Astrocyte of the hippocampus (primary cell): ENCODE results near the gene DDX56.

ENCODE experiments used
- DNase-seq: peaks from one replicate; pipeline ENCODE4 v3.0.0; 2011; ENCODE audit warnings: low read depth, low spot score

DDX56 gene, protein sequence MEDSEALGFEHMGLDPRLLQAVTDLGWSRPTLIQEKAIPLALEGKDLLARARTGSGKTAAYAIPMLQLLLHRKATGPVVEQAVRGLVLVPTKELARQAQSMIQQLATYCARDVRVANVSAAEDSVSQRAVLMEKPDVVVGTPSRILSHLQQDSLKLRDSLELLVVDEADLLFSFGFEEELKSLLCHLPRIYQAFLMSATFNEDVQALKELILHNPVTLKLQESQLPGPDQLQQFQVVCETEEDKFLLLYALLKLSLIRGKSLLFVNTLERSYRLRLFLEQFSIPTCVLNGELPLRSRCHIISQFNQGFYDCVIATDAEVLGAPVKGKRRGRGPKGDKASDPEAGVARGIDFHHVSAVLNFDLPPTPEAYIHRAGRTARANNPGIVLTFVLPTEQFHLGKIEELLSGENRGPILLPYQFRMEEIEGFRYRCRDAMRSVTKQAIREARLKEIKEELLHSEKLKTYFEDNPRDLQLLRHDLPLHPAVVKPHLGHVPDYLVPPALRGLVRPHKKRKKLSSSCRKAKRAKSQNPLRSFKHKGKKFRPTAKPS

GRCh38 chr7:44573464-44574286 lies at the start of gene DDX56:
Gene DDX56, minus strand, starts transcription at chr7:44573908. Its CDS starts 13 bp downstream, at chr7:44573895.
- peak; percentile 97 for DNase-seq

GRCh38 chr7:44622342-44623151 lies 48.8 kb upstream of the DDX56 start:
- DNase-seq = no peak

- DNase-seq = no peak
Observed at GRCh38 chr7:44621750-44622103, 48.0 kb upstream of the DDX56 start.

- DNase-seq = no peak
Observed at GRCh38 chr7:44621034-44621749, 47.5 kb upstream of the DDX56 start.

DNA sequence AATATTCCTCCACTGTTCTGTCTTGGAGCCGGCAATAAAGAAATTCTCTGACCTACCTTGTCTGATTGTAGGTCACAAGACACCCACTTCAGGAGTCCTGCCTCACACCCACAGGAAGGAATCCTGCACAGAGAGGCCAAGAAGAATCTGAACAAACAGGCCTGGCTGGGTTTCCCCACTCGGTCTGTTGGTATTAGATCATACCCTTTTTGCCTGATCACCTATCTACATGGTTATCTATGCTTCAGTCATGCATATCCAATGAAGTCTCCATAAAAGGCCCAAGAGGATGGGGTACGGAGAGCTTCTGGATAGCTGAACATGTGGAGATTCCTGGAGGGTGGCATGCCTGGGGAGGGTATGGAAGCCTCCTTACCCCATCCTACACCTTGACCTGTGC lies 45.0 kb upstream of the DDX56 start:
- no peak for DNase-seq

DNA sequence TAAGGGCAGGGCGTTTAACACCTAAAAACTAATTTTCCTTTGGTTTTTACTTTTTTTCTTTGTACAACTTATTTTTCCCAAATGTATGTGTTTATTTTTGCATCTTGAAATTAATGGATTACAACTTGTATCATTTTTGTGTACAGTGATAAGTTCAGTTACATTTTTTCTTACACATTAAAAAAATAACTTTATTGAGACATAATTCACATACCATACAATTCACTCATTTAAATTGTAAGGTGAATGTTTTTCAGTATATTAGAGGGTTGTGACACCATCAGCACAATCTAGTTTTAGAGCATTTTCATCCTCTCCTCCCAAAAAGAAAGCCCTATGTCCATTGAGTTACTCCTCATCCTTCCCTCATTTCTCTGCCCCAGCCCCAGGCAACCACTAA lies 44.3 kb upstream of the DDX56 start:
- no peak for DNase-seq

DNA sequence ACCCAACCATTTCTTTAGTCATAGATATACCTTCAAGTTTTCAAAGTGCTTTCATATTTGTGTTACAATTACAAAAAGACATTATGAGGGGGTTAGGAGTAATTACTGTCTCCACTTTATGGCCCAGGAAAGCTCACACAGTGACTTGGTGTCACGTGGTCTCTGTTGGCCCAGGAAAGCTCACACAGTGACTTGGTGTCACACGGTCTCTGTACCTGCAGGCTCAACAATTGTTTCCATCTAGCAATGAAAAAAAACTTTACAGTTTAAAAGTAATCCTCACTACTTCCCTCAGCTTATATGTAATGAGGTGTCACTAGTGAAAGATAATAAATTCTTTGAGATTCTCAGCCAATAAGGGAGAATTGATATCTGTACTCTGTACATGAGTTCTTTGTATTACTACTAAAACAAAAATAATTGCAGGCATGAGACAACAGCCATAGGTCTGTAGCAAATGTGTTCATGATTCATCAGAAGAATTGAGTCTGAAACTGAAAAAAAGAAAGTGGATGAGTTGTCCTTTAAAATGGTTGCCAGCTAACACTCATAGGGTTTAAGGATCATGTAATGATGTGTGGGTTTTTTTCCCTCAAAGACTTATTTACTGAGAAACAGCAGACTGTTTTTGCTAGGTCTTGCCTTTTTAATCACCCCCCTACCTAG lies 43.6 kb upstream of the DDX56 start:
- peak; percentile 47 for DNase-seq

DNA sequence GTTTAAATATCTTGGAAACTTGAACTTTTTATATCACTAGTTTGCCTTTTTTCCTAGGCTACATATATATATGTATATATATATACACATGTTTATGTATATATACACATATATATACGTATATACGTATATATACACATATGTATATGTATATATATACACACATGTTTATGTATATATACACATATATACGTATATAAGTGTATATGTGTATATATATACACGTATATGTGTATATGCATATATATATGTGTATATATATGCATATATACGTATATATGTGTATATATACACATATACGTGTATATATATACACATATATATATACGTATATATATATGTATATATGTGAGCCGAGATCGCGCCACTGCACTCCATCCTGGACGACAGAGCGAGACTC lies 42.8 kb upstream of the DDX56 start:
- no peak for DNase-seq

GRCh38 chr7:44615793-44616192 lies 42.1 kb upstream of the DDX56 start:
- no peak for DNase-seq

DNA sequence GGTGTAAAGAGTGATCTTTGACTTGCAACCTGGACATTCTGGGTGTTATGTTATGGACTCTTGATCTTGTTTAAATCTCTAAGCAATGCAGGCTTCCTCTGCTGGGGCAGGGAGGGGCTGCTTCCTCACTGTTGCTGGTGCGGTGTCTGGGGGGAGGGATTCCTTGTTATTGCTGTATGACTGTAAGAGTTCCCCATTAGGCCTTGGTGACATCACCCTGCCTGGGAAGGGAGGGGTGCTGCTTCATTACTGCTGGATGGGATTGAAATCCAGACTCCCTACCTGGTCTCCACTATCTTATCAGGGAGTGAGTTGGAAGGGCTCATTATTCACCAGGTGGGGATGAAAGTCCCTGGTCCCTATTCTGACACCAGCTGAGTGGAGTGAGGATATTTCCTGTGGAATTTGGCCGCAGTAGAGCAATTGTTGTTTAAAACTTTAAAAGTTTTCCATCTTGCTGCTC lies 41.5 kb upstream of the DDX56 start:
- peak; percentile 28 for DNase-seq

DNA sequence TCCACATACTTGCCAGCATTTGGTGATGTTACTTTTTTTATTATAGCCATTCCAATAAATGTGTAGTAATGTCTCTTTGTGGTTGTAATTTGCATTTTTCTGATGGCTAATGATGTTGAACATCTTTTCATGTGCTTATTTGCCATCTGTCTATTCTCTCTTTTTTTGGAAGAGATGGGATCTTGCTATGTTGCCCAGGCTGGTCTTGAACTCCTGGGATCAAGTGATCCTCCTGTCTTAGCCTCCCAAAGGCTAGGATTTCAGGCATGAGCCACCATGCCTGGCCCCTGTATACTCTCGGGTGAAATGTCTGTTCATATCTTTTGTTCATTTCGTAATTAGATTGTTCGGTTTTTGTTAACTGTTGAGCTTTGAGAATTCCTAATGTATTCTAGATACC lies 36.1 kb upstream of the DDX56 start:
- DNase-seq = no peak

DNA sequence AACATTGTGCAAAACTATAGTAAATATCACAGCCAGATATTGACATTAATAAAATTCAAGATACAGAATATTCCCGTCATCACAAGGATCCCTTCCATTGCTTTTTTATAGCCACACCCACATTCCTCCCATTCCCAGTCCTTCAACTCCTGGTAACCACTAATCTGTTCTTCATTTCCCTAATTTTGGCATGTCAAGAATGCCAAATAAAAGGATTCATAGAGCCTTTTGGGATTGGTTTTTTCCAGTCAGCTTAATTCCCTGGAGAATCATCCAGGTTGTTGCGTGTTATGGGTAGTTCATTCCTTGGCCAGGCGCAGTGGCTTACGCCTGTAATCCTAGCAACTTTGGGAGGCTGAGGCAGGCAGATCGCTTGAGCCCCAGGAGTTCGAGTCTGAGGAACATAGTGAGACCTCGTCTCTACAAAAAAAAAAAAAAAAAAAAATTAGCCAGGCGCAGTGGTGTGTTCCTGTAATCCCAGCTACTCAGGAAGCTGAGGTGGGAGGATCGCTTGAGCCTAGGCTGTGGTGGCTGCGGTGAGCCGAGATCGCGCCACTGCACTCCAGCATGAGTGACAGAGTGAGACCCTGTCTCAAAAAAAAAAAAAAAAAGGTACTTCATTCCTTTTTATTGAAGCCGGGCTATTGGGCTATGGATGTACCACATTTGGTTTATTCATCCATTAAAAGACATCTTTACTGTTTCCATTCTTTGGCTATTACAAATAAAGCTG lies 35.4 kb upstream of the DDX56 start:
- peak; percentile 52 for DNase-seq

GRCh38 chr7:44607141-44608068 lies 33.7 kb upstream of the DDX56 start:
- DNase-seq = no peak

- peak; percentile 99 for DNase-seq
Observed at GRCh38 chr7:44606341-44607140, 32.8 kb upstream of the DDX56 start, which contains the start of gene OGDH. Gene OGDH, plus strand, starts transcription at chr7:44606627. Its CDS starts 17,717 bp downstream, at chr7:44624344.

- no peak for DNase-seq
Observed at GRCh38 chr7:44604941-44605340, 31.2 kb upstream of the DDX56 start.

- DNase-seq = no peak
Observed at GRCh38 chr7:44603193-44603592, 29.5 kb upstream of the DDX56 start.

GRCh38 chr7:44602576-44602910 lies 28.8 kb upstream of the DDX56 start:
- DNase-seq = no peak

DNA sequence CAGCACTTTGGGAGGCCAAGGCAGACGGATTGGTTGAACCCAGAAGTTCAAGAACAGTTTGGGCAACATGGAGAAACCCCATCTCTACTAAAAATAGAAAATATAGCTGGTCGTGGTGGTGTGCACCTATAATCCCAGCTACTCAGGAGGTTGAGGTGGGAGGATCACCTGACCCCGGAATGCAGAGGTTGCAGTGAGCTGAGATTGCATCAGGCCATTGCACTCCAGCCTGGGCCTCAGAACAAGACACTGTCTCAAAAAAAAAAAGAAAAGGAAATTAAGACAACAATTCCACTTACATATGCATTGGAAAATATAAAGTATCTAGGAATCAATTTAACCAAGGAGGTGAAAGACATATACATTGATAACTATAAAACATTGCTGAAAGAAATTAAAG lies 25.5 kb upstream of the DDX56 start:
- no peak for DNase-seq
